K562 (cell line): ENCODE data around the gene AGK. TPM values are rescaled to one million over a fixed set of nuclear protein-coding genes. Genes with fewer than 3 reads are reported as not detected.

Experiments
- ATAC-seq: fragments of 200-7000 bp; cut with Tn5 transposase; 3 replicates; pipeline ENCODE4 v1.9.1; 2020; ENCODE audit warnings: moderate library complexity
- BruUV-seq: library from RNA; stranded (reverse); fragments of 400-500 nt; replicated peaks from 2 replicates; lab custom pipeline; 2021; lab: Mats Ljungman, UMichigan
- CTCF ChIA-PET: fragments of 300-600 bp; formaldehyde crosslinking; extraction: SDS; loops from one replicate; lab custom pipeline; 2021; ENCODE audit warnings: low intra/inter-chr PET ratio; lab: Yijun Ruan, JAX
- POLR2A ChIA-PET: fragments of 300-600, 350-650 bp; sonication (Branson Sonifier 250); formaldehyde crosslinking; extraction: SDS; loops from one replicate; lab custom pipeline; 2021; ENCODE audit warnings: antibody characterized with exemption, inconsistent platforms; lab: Yijun Ruan, JAX
- DNase-seq, 4 experiments: peaks; one replicate each; pipeline versions ENCODE4 v3.0.0 to v3.0.0-alpha.2; 2011 to 2018; ENCODE audit warnings: low spot score in 3 of 4, mixed read lengths in 3 of 4; ENCODE audit errors: extremely low read depth in 1 of 4
- FAIRE-seq: peaks from 2 replicates; lab custom pipeline; 2011; peaks lifted over from hg19 to GRCh38; lab: Jason Lieb, UNC
- H2AFZ ChIP-seq: 2 replicates; pipeline ENCODE4 v1.6.0; 2011; ENCODE audit warnings: low read depth, low read length, control low read depth, inconsistent platforms
- H3K27ac ChIP-seq: fragments of 200-600 bp; 3 replicates; pipeline ENCODE4 v1.8.0; 2011; ENCODE audit warnings: low read depth, mild to moderate bottlenecking, control low read depth, inconsistent platforms, low read length, moderate library complexity, mixed read lengths; ENCODE audit errors: extremely low read depth
- H3K27me3 ChIP-seq, 2 experiments: fragments of 300-600 bp in 1 of 2; 2 replicates in 1 of 2; 3 replicates in 1 of 2; pipeline versions ENCODE4 v1.6.0 to v1.8.0; 2011; ENCODE audit warnings: inconsistent platforms in 2 of 2, low read length in 2 of 2, mild to moderate bottlenecking in 1 of 2, mixed read lengths in 1 of 2, moderate library complexity in 1 of 2; ENCODE audit not compliant: control insufficient read depth in 2 of 2, insufficient read depth in 2 of 2
- H3K36me3 ChIP-seq: fragments of 300-600 bp; 3 replicates; pipeline ENCODE4 v1.8.0; 2011; ENCODE audit warnings: mild to moderate bottlenecking, low read length, inconsistent platforms; ENCODE audit not compliant: control insufficient read depth, insufficient read depth
- H3K4me1 ChIP-seq, 2 experiments: fragments of 200-600 bp in 1 of 2; replicated peaks in 1 of 2; 2 replicates in 1 of 2; 3 replicates in 1 of 2; pipeline versions ENCODE4 v1.5.1 to v1.8.0; 2011; ENCODE audit warnings: inconsistent platforms in 2 of 2, low read length in 2 of 2, mild to moderate bottlenecking in 1 of 2, mixed read lengths in 1 of 2, moderate library complexity in 1 of 2; ENCODE audit not compliant: control insufficient read depth in 2 of 2, insufficient read depth in 2 of 2
- H3K4me2 ChIP-seq: 2 replicates; pipeline ENCODE4 v1.6.1; 2011; ENCODE audit warnings: low read length, control low read depth, inconsistent platforms, mixed read lengths; ENCODE audit not compliant: insufficient read depth
- H3K4me3 ChIP-seq: fragments of 200-600 bp; sonication (generic), shearing (Covaris generic); 2 replicates; pipeline ENCODE4 v1.5.1; 2016; ENCODE audit warnings: control low read depth, inconsistent platforms
- H3K79me2 ChIP-seq: fragments of 200-600 bp; 3 replicates; pipeline ENCODE4 v1.8.0; 2011; ENCODE audit warnings: low read length, inconsistent platforms; ENCODE audit not compliant: control insufficient read depth, insufficient read depth
- H3K9ac ChIP-seq, 2 experiments: 2 replicates each; pipeline versions ENCODE4 v1.6.0 to v1.6.1; 2011; ENCODE audit warnings: low read depth in 2 of 2, low read length in 2 of 2, control low read depth in 1 of 2, inconsistent platforms in 1 of 2, mild to moderate bottlenecking in 1 of 2, mixed read lengths in 1 of 2; ENCODE audit not compliant: insufficient read depth in 1 of 2
- H3K9me1 ChIP-seq: one replicate; pipeline ENCODE4 v1.6.0; 2011; ENCODE audit warnings: inconsistent platforms, mild to moderate bottlenecking, low read length, moderate library complexity; ENCODE audit not compliant: control insufficient read depth, insufficient read depth
- H3K9me3 ChIP-seq: replicated peaks from 2 replicates; pipeline ENCODE4 v1.5.1; 2011; ENCODE audit warnings: low read depth, low read length, inconsistent platforms; ENCODE audit not compliant: control insufficient read depth, insufficient read depth
- H4K20me1 ChIP-seq: replicated peaks from 2 replicates; pipeline ENCODE4 v1.6.1; 2011; ENCODE audit warnings: low read length, inconsistent platforms, mixed read lengths; ENCODE audit not compliant: control insufficient read depth, insufficient read depth
- E2F1 ChIP-seq: sonication (generic); formaldehyde crosslinking; IDR thresholded peaks from 2 replicates; pipeline ENCODE4 v1.8.1; 2023; ENCODE audit warnings: mild to moderate bottlenecking, missing genetic modification reagents, moderate library complexity
- GABPA ChIP-seq: fragments of 200-800 bp; sonication (Bioruptor generic); conservative IDR thresholded peaks from 2 replicates; pipeline ENCODE4 v1.6.1; 2016; ENCODE audit warnings: low read depth, missing genetic modification characterization, missing compliant biosample characterization
- HSF4 ChIP-seq: fragments of 250-450 bp; sonication (Bioruptor Pico); IDR thresholded peaks from 2 replicates; pipeline ENCODE4 v2.1.2; 2022; ENCODE audit warnings: mild to moderate bottlenecking, moderate library complexity, borderline replicate concordance
- IRF1 ChIP-seq: sonication (generic); formaldehyde crosslinking; IDR thresholded peaks from 2 replicates; pipeline ENCODE4 v1.8.0; 2022; ENCODE audit warnings: missing genetic modification reagents, mild to moderate bottlenecking, borderline replicate concordance
- PTBP1 ChIP-seq: fragments of 200-400 bp; formaldehyde crosslinking; IDR thresholded peaks from 2 replicates; pipeline ENCODE4 v1.6.1; 2017; ENCODE audit warnings: low read depth, low read length
- SMARCA4 ChIP-seq: fragments of 450-650 bp; IDR thresholded peaks from 2 replicates; pipeline ENCODE4 v1.6.1; 2016
- SP1 ChIP-seq: sonication (generic); formaldehyde crosslinking; IDR thresholded peaks from 2 replicates; pipeline ENCODE4 v1.8.1; 2022; ENCODE audit warnings: mild to moderate bottlenecking, missing genetic modification reagents
- U2AF2 ChIP-seq: fragments of 200-400 bp; formaldehyde crosslinking; optimal IDR thresholded peaks from 2 replicates; pipeline ENCODE3; 2017; ENCODE audit warnings: low read depth, mild to moderate bottlenecking, low read length
- ZBTB26 ChIP-seq: fragments of 450-650 bp; formaldehyde crosslinking; IDR thresholded peaks from 2 replicates; pipeline ENCODE4 v1.4.0; 2022; ENCODE audit warnings: missing genetic modification characterization
- ZFPM2 ChIP-seq: fragments of 250-450 bp; sonication (Bioruptor Pico); IDR thresholded peaks from 2 replicates; pipeline ENCODE4 v1.5.1; 2022; ENCODE audit warnings: mild to moderate bottlenecking
- ZNF280B ChIP-seq: fragments of 250-450 bp; sonication (Bioruptor Pico); IDR thresholded peaks from 2 replicates; pipeline ENCODE4 v1.5.1; 2021; ENCODE audit warnings: mild to moderate bottlenecking
- ZNF354B ChIP-seq: fragments of 250-450 bp; sonication (Bioruptor Pico); IDR thresholded peaks from 2 replicates; pipeline ENCODE4 v1.4.0; 2020
- ZNF512 ChIP-seq: IDR thresholded peaks from 2 replicates; pipeline ENCODE4 v1.6.1; 2016; ENCODE audit warnings: missing genetic modification characterization, missing compliant biosample characterization
- whole genome bisulfite sequencing: fragments of 100-300 bp; shearing (Covaris generic); methylation state at CpG from one replicate; pipeline ENCODE4 v1.1.6; 2016; ENCODE audit warnings: low coverage, mixed read lengths; ENCODE audit not compliant: insufficient coverage; ENCODE audit errors: missing lambda C conversion rate; 5-methylcytosine and 5-hydroxymethylcytosine counted together
- in situ Hi-C: fragments of 300-500 bp; cut with MboI; formaldehyde crosslinking; loops from 4 replicates; pipeline ENCODE4 v1.15.0; 2018; ENCODE audit warnings: inconsistent platforms, mixed read lengths
- intact Hi-C: fragments of 100-400 bp; cut with micrococcal nuclease; formaldehyde crosslinking; loops from 2 replicates; pipeline ENCODE4 v1.14.2; 2022
- polyA plus RNA-seq, 8 experiments: library from polyadenylated mRNA; depleted of rRNA in 4 of 8; stranded (reverse) in 5 of 8; unstranded in 3 of 8; fragments of >200 nt; fragmentation: Nextera tagmentation in 2 of 8; fragmentation: Illumina TruSeq in 1 of 8; extraction: Ambion mirVana in 2 of 8; extraction: Trizol in 1 of 8; gene quantifications; 2 replicates each; pipeline versions ENCODE4 v1.2.1 to v1.2.3, GENCODE V29; 2011 to 2014; ENCODE audit warnings: inconsistent platforms in 1 of 8, missing spikeins in 1 of 8
- total RNA-seq, 7 experiments: library from RNA; depleted of rRNA in 6 of 7; stranded (reverse); fragments of >200 nt in 6 of 7; fragmentation: Illumina TruSeq in 2 of 7; extraction: Trizol in 2 of 7; gene quantifications; 2 replicates each; pipeline versions ENCODE4 v1.2.1 to v1.2.3, GENCODE V29; 2011 to 2021; ENCODE audit warnings: low replicate concordance in 1 of 7

The AGK gene
- total and polyA plus RNA-seq, 9 of the 15 experiments (the other 6 are each of a cell fraction or from before 2014, with no cell fraction given) = 50.7 to 128 (median 71.8) TPM

- Histone ChIP-seq H3K79me2 (peaks cover 18% of the 10 kb centered on the region), H3K9me1 (no peaks in the 10 kb centered on the region), H3K9ac (no peak overlapping the region), H3K36me3 (peaks cover 58% of the 10 kb centered on the region; the same call in 2 of the 3 replicates), H3K9me3 (0 out of 2 replicates have a peak, but pooled peaks cover 2% of the 10 kb centered on the region), H3K4me1 (peaks cover 0 to 3% of the 10 kb centered on the region in 2 experiments; a peak in 1 of 5 replicates), H4K20me1 (no peaks in the 10 kb centered on the region)
- no peak for DNase-seq
- intact Hi-C loops = no loop called here
- no peak for FAIRE-seq
- TF ChIP-seq GABPA (tag) (no peak), ZNF354B (CRISPR knock-in tag) (no peak), U2AF2 (no peak), PTBP1 (no peak), SP1 (no peak), HSF4 (CRISPR knock-in tag) (no peak), ZNF280B (CRISPR knock-in tag) (no peak), SMARCA4 (no peak), E2F1 (CRISPR knock-in tag) (no peak), ZBTB26 (CRISPR knock-in tag) (no peak), ZFPM2 (CRISPR knock-in tag) (no peak), ZNF512 (no peak), IRF1 (CRISPR knock-in tag) (no peak)
- TF ChIP-seq, all 486 proteins: peak for 0
- Histone ChIP-seq H2AFZ (no peak overlapping the region), H3K4me3 (no peak overlapping the region), H3K27ac (no peak overlapping the region), H3K27me3 (no peaks in the 10 kb centered on the region), H3K4me2 (no peak overlapping the region)
- in situ Hi-C loops = no loop called here
- ATAC-seq = no peak
- BruUV-seq = no TSS peak
- ChIA-PET CTCF (no interaction called here), POLR2A (no interaction called here)
- 72% methylated on average over 3 of the region's 3 CpGs for WGBS
Measured at GRCh38 chr7:141557360-141557759, 6.2 kb downstream of the AGK start.
